NCI-H128 (cell line): ENCODE measurements around the gene ARHGEF2.
"Not testable (repeated sequence)": the region's sequence is repeated elsewhere in the genome, so short reads cannot be mapped to it uniquely, and the experiment has no call there.

Source experiments
- DNase-seq: peaks from one replicate; lab custom pipeline; 2025; ENCODE audit not compliant: unreplicated experiment; lab: John Stamatoyannopoulos, UW

Gene ARHGEF2

GRCh38 chr1:155944444-155944799 lies 33.9 kb downstream of the ARHGEF2 start:
- no peak for DNase-seq

- no peak for DNase-seq
Observed at GRCh38 chr1:155942578-155943141, 35.7 kb downstream of the ARHGEF2 start.

- DNase-seq = no peak
Observed at GRCh38 chr1:155941845-155942531, 36.4 kb downstream of the ARHGEF2 start.

GRCh38 chr1:155940993-155941844 lies 37.1 kb downstream of the ARHGEF2 start, which contains the start of gene RXFP4:
Gene RXFP4 (plus strand): TSS chr1:155941638. CDS start chr1:155941710, 72 bp downstream.
- DNase-seq = no peak

- no peak for DNase-seq
Observed at GRCh38 chr1:155940482-155940992, 37.8 kb downstream of the ARHGEF2 start.

GRCh38 chr1:155938220-155938627 lies 40.1 kb downstream of the ARHGEF2 start:
- DNase-seq = peak; percentile 41

GRCh38 chr1:155934936-155935590 lies 43.3 kb downstream of the ARHGEF2 start:
- no peak for DNase-seq

GRCh38 chr1:155934097-155934935 lies 44.0 kb downstream of the ARHGEF2 start, which contains the start of gene KHDC4:
Gene KHDC4 (minus strand): TSS chr1:155934413. CDS start chr1:155934373, 40 bp downstream.
- peak; percentile 99 for DNase-seq

- DNase-seq = no peak
Observed at GRCh38 chr1:155933591-155934096, 44.7 kb downstream of the ARHGEF2 start.

GRCh38 chr1:155932487-155932886 lies 45.9 kb downstream of the ARHGEF2 start:
- no peak for DNase-seq

GRCh38 chr1:155932081-155932480 lies 46.3 kb downstream of the ARHGEF2 start:
- DNase-seq = no peak

GRCh38 chr1:155931332-155932038 lies 46.9 kb downstream of the ARHGEF2 start:
- no peak for DNase-seq

- DNase-seq = not testable (repeated sequence)
Observed at GRCh38 chr1:155930725-155931124, 47.6 kb downstream of the ARHGEF2 start.

GRCh38 chr1:155929057-155929456 lies 49.3 kb downstream of the ARHGEF2 start:
- DNase-seq = no peak

GRCh38 chr1:155925506-155925905 lies 52.8 kb downstream of the ARHGEF2 start:
- no peak for DNase-seq

GRCh38 chr1:155920717-155921116 lies 57.6 kb downstream of the ARHGEF2 start:
- no peak for DNase-seq

GRCh38 chr1:155919801-155920200 lies 58.5 kb downstream of the ARHGEF2 start:
- no peak for DNase-seq

- DNase-seq = no peak
Observed at GRCh38 chr1:155918660-155919059, 59.7 kb downstream of the ARHGEF2 start.
